ENCODE results near the gene RARA.

The RARA gene

DNA sequence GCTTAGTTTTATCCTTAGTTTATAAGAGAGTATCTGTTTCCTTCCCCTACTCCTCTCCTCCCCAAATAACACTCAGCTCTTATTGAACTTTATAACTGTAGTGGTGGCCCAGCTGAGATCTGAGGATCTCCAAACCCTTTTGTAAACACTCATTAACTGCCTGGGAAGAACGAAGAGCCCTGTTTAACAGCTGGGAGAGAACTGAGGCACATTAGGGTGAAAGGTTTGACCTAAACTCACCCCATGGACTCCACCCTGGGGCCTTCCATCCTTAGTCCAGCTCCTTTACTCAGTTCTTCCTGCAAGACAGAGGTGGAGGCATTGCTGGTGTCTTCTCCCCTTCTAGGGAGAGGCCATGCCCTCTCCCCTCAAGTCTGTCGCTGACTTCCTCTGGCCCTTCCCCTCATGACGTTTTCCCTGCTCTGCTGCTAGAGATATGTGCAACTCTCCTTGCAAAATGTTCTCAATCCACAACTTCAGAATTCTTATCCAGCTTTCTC lies 1.2 kb upstream of the RARA start:
- TF ChIP-seq, protein P1, sequence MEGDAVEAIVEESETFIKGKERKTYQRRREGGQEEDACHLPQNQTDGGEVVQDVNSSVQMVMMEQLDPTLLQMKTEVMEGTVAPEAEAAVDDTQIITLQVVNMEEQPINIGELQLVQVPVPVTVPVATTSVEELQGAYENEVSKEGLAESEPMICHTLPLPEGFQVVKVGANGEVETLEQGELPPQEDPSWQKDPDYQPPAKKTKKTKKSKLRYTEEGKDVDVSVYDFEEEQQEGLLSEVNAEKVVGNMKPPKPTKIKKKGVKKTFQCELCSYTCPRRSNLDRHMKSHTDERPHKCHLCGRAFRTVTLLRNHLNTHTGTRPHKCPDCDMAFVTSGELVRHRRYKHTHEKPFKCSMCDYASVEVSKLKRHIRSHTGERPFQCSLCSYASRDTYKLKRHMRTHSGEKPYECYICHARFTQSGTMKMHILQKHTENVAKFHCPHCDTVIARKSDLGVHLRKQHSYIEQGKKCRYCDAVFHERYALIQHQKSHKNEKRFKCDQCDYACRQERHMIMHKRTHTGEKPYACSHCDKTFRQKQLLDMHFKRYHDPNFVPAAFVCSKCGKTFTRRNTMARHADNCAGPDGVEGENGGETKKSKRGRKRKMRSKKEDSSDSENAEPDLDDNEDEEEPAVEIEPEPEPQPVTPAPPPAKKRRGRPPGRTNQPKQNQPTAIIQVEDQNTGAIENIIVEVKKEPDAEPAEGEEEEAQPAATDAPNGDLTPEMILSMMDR (conservative IDR thresholded peaks at IDR 0.05; ENCODE audit: low read depth, low read length), result no peak
- H3K27ac ChIP-seq, result peak overlapping the region; percentile 82
- no peak overlapping the region for H2AFZ ChIP-seq (ENCODE audit: low read depth)
- H3K9ac ChIP-seq, result peak overlapping the region; percentile 42; the same call in 1 of the 2 replicates
- H3K4me2 ChIP-seq, result peak overlapping the region; percentile 94
- no peaks in the 10 kb centered on the region for H3K36me3 ChIP-seq (ENCODE audit: insufficient read depth)
- peaks cover 7% of the 10 kb centered on the region; the same call in 1 of the 2 replicates for H3K79me2 ChIP-seq (ENCODE audit: insufficient read depth, low read depth)
- H4K20me1 ChIP-seq (ENCODE audit: insufficient read depth), result no peaks in the 10 kb centered on the region
- no peaks in the 10 kb centered on the region for H3K27me3 ChIP-seq (ENCODE audit: insufficient read depth, low read depth)
- H3K4me1 ChIP-seq (ENCODE audit: low read depth, poor library complexity, severe bottlenecking), result peaks cover 100% of the 10 kb centered on the region
- H3K4me3 ChIP-seq (IDR thresholded peaks at IDR 0.05; ENCODE audit: insufficient read depth, low read depth, low read length), result no peak overlapping the region

DNA sequence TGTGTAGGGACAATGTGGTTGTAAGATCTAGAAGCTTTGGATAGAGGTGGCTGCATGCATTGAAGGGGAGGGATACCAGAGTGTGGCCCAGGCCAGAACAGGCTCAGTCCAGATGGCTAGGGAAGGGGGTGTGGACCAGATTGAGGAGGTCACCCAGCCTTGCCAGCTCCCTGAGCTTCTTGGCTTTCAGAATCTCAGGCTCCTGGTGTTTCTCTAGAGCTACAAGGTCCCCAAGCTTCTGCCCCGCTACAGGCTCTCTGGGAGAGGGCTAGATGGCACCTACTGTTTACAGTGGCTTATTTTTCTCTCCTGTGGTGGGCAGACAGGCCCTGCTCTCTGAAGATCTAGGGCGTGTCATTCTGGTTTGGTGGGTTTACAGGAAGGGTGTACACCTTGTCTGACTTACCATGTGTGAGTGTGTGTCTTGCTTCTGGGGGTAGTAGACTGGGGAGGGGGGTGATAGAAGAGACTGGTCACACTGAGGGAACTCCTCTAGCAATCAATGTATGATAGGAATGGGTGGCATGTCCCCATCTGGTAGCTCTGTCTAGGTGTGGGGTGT lies 1.1 kb downstream of the RARA start:
- Histone ChIP-seq H2AFZ (ENCODE audit: low read depth) (no peak overlapping the region), H3K27ac (peak overlapping the region; percentile 79), H3K4me2 (peak overlapping the region; percentile 91), H3K79me2 (ENCODE audit: insufficient read depth, low read depth) (no peaks in the 10 kb centered on the region), H3K27me3 (ENCODE audit: insufficient read depth, low read depth) (no peaks in the 10 kb centered on the region), H3K9ac (peak overlapping the region; percentile 45; the same call in 1 of the 2 replicates), H4K20me1 (ENCODE audit: insufficient read depth) (no peaks in the 10 kb centered on the region), H3K36me3 (ENCODE audit: insufficient read depth) (no peaks in the 10 kb centered on the region), H3K4me1 (ENCODE audit: low read depth, poor library complexity, severe bottlenecking) (peaks cover 99% of the 10 kb centered on the region), H3K4me3 (IDR thresholded peaks at IDR 0.05; ENCODE audit: insufficient read depth, low read depth, low read length) (no peak overlapping the region)
- TF ChIP-seq, protein P1 (conservative IDR thresholded peaks at IDR 0.05; ENCODE audit: low read depth, low read length), result no peak

DNA sequence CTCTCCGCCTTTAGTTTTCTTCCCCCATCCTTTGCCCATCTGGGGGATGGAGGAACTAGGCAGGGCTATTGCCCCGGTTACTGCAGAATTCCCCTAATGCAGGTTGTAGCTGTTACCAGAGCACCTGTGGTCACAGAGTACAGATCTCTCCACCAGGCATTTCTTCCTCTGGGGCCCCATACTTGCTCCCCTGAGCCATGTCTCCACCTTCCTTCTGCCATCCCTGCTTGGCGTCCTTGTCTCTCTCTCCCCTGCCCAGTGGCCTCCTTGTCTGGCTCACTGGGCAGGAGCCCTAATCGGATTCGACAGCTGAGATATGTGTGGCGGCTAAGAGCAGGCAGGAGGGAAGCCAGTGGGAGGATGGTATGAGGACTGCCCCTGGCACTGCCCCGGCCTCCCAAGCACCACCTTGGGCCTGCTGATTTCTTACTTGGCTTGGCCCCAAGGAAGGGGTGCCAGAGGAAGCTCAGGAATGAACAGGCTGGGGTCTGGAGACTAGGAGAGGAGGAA lies 2.0 kb downstream of the RARA start:
- Histone ChIP-seq H3K4me3 (IDR thresholded peaks at IDR 0.05; ENCODE audit: insufficient read depth, low read depth, low read length) (no peak overlapping the region), H4K20me1 (ENCODE audit: insufficient read depth) (no peaks in the 10 kb centered on the region), H2AFZ (ENCODE audit: low read depth) (no peak overlapping the region), H3K4me1 (ENCODE audit: low read depth, poor library complexity, severe bottlenecking) (peaks cover 99% of the 10 kb centered on the region), H3K27me3 (ENCODE audit: insufficient read depth, low read depth) (no peaks in the 10 kb centered on the region), H3K79me2 (ENCODE audit: insufficient read depth, low read depth) (no peaks in the 10 kb centered on the region), H3K9ac (peak overlapping the region; percentile 45; the same call in 1 of the 2 replicates), H3K36me3 (ENCODE audit: insufficient read depth) (no peaks in the 10 kb centered on the region), H3K4me2 (peak overlapping the region; percentile 91), H3K27ac (peak overlapping the region; percentile 79)
- TF ChIP-seq, protein P1 (conservative IDR thresholded peaks at IDR 0.05; ENCODE audit: low read depth, low read length), result no peak

DNA sequence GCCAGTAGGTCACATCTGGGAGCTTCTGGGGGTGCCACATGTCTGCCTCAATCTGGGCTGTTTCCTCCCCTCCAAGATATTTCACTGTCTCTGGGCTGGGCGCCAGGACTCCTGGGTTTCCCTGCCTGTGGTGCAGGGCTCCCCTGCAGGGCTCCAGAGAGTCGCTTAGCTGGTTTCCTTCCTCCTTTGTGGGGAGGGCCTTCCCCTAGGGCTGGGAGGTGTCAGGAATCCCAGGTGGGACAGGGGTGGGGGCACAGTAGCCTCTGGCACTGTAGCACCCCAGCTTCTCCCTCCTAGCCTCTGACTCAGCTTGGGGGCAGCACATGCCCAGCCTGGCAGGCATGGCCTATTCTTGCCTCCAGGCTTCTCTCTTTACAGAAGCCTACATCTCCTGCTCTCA lies 2.6 kb downstream of the RARA start:
- no peak overlapping the region for H3K4me3 ChIP-seq (IDR thresholded peaks at IDR 0.05; ENCODE audit: insufficient read depth, low read depth, low read length)
- H3K9ac ChIP-seq, result peak overlapping the region; percentile 45; the same call in 1 of the 2 replicates
- H3K4me1 ChIP-seq (ENCODE audit: low read depth, poor library complexity, severe bottlenecking), result peaks cover 99% of the 10 kb centered on the region
- peak overlapping the region; percentile 79 for H3K27ac ChIP-seq
- H2AFZ ChIP-seq (ENCODE audit: low read depth), result no peak overlapping the region
- TF ChIP-seq, protein P1 (conservative IDR thresholded peaks at IDR 0.05; ENCODE audit: low read depth, low read length), result no peak
- H4K20me1 ChIP-seq (ENCODE audit: insufficient read depth), result no peaks in the 10 kb centered on the region
- no peaks in the 10 kb centered on the region for H3K27me3 ChIP-seq (ENCODE audit: insufficient read depth, low read depth)
- no peaks in the 10 kb centered on the region for H3K79me2 ChIP-seq (ENCODE audit: insufficient read depth, low read depth)
- H3K36me3 ChIP-seq (ENCODE audit: insufficient read depth), result no peaks in the 10 kb centered on the region
- peak overlapping the region; percentile 91 for H3K4me2 ChIP-seq

Measured in KMS-11 (cell line).